Uterus (tissue), 4 donors: ENCODE measurements around the gene NCEH1. TPM values are rescaled to one million over a fixed set of nuclear protein-coding genes. Genes with fewer than 3 reads are reported as not detected.

Source experiments
- DNase-seq, 2 donors: peaks; one replicate each; pipeline ENCODE4 v3.0.0-alpha.2; 2019 to 2020
- H3K27ac ChIP-seq, 2 donors: fragments of 200-600 bp; sonication (generic); 1 replicate in 1 of 2; 2 replicates in 1 of 2; pipeline ENCODE4 v1.5.1; 2016 to 2018
- H3K27me3 ChIP-seq, 2 donors: fragments of 200-600 bp; sonication (generic); one replicate each; pipeline ENCODE4 v1.5.1; 2018 to 2019; ENCODE audit warnings: control low read depth in 1 of 2
- H3K36me3 ChIP-seq, 2 donors: fragments of 200-600 bp; sonication (generic); one replicate each; pipeline ENCODE4 v1.5.1; 2019; ENCODE audit warnings: control low read depth in 1 of 2
- H3K4me1 ChIP-seq, 2 donors: fragments of 200-600 bp; sonication (generic); one replicate each; pipeline ENCODE4 v1.5.1; 2018 to 2019; ENCODE audit warnings: control low read depth in 1 of 2
- H3K4me3 ChIP-seq, 2 donors: fragments of 200-600 bp; sonication (generic); 1 replicate in 1 of 2; 2 replicates in 1 of 2; pipeline ENCODE4 v1.5.1; 2018 to 2019; ENCODE audit warnings: mild to moderate bottlenecking in 1 of 2
- H3K9me3 ChIP-seq, 2 donors: fragments of 200-600 bp; sonication (generic); one replicate each; pipeline ENCODE4 v1.5.1; 2019; ENCODE audit warnings: control low read depth in 1 of 2
- CTCF ChIP-seq, 4 experiments: fragments of 200-600 bp in 2 of 4; fragments of 450-650 bp in 2 of 4; sonication (generic) in 2 of 4; IDR thresholded peaks; one replicate each; pipeline ENCODE4 v1.5.1; 2016 to 2019; ENCODE audit warnings: antibody characterized with exemption in 4 of 4, mild to moderate bottlenecking in 2 of 4, moderate library complexity in 1 of 4
- POLR2A ChIP-seq, 2 donors: fragments of 450-650 bp; IDR thresholded peaks; one replicate each; pipeline ENCODE4 v1.6.1; 2016; ENCODE audit warnings: antibody characterized with exemption in 2 of 2, mild to moderate bottlenecking in 1 of 2, moderate library complexity in 1 of 2
- intact Hi-C: fragments of 100-400 bp; cut with DNase I; formaldehyde crosslinking; loops from one replicate; pipeline ENCODE4 v1.15.1; 2023; ENCODE audit warnings: low total_unique reads
- total RNA-seq, 4 donors: library from RNA; depleted of rRNA in 3 of 4; stranded (reverse); fragments of >200 nt in 3 of 4; gene quantifications; one replicate each; pipeline versions ENCODE4 v1.1.0 to v1.2.4, GENCODE V29; 2014 to 2023
- donor health status: DM: yes; HTN: yes; CAD: no.

The NCEH1 gene
- total RNA-seq, 4 donors from 2014 or later = 1.8 to 5.8 (median 5.4) TPM

- no peaks in the 10 kb centered on the region for H3K36me3 ChIP-seq
- no peak for TF ChIP-seq CTCF (IDR thresholded peaks at IDR 0.05)
- TF ChIP-seq POLR2A (IDR thresholded peaks at IDR 0.05) = no peak
- intact Hi-C loops = no loop called here
- H3K4me3 ChIP-seq = no peak overlapping the region
- H3K27me3 ChIP-seq = no peaks in the 10 kb centered on the region
- peaks cover 0 to 3% of the 10 kb centered on the region in 2 donors for H3K4me1 ChIP-seq
- no peak overlapping the region for H3K27ac ChIP-seq
- no peaks in the 10 kb centered on the region for H3K9me3 ChIP-seq
- no peak for DNase-seq
These were observed 96.3 kb downstream of the NCEH1 start for GRCh38 chr3:172614340-172615274.

GRCh38 chr3:172613845-172614244 lies 97.0 kb downstream of the NCEH1 start:
- TF ChIP-seq POLR2A (IDR thresholded peaks at IDR 0.05) (no peak), CTCF (IDR thresholded peaks at IDR 0.05) (no peak)

DNA sequence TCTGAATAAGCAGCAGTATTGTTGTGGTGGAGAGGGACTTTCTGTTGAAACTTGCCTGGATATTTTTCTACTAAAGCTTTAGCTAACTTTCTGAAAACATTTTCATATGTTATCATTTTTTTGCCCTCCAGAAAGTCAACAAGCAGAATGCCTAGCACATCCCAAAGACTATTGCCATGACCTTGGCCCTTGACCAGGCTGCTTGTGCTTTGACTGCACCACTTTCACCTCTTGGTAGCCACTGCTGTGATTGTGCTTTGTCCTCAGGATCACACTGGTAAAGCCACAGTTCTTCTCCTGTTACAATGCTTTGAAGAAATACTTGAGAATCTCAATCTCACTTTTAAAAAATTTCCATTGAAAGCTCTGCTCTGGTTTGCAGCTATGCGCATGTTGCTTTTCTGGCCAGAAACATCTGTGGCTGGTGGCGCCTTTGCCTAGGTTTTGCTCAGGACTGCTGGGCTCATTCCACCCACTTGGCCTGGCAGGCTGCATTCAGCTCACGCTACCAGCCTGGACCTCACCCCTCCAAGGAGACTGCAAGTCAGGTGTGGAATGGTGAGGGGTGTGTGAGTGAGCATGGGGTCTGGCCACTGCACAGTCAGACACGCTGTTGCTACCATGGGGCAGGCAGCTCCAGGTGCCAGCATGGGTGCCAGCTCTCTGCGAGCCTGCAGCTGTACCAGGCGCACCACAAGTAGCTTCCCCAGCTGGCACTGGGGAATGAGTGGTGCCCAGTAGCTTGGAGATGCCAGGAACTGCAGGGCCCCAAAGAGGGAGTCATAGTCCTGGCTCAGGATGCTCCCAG lies 97.8 kb downstream of the NCEH1 start:
- Histone ChIP-seq H3K27ac (no peak overlapping the region), H3K36me3 (no peaks in the 10 kb centered on the region), H3K4me3 (no peak overlapping the region), H3K4me1 (peaks cover 0 to 3% of the 10 kb centered on the region in 2 donors), H3K27me3 (no peaks in the 10 kb centered on the region), H3K9me3 (no peaks in the 10 kb centered on the region)
- DNase-seq = no peak
- intact Hi-C loops = no loop called here
- TF ChIP-seq CTCF (IDR thresholded peaks at IDR 0.05) (no peak), POLR2A (IDR thresholded peaks at IDR 0.05) (no peak)

More at GRCh38 chr3:172613845-172614244, 97.0 kb downstream of the NCEH1 start:
- Histone ChIP-seq H3K4me1 (peaks cover 0 to 3% of the 10 kb centered on the region in 2 donors), H3K27ac (no peak overlapping the region), H3K4me3 (no peak overlapping the region), H3K27me3 (no peaks in the 10 kb centered on the region), H3K9me3 (no peaks in the 10 kb centered on the region), H3K36me3 (no peaks in the 10 kb centered on the region)
- intact Hi-C loops = no loop called here
- DNase-seq = no peak

DNA sequence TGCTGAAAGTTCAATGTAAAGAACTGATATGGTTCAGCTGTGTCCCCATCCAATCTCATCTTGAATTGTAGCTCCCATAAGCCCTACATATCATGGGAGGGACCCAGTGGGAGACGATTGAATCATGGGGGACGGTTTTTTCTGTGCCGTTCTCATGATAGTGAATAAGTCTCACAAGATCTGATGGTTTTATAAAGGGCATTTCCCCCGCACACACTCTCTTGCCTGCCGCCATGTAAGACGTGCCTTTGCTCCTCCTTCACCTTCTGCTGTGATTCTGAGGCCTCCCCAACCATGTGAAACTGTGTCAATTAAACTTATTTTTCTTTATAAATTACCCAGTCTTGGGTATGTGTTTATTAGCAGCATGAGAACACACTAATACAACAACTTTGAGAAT lies 101.1 kb downstream of the NCEH1 start:
- H3K4me1 ChIP-seq = no peaks in the 10 kb centered on the region
- H3K27me3 ChIP-seq = no peaks in the 10 kb centered on the region
- no peak overlapping the region for H3K4me3 ChIP-seq
- TF ChIP-seq POLR2A (IDR thresholded peaks at IDR 0.05) (no peak), CTCF (IDR thresholded peaks at IDR 0.05) (no peak)
- intact Hi-C loops = no loop called here
- H3K9me3 ChIP-seq = no peaks in the 10 kb centered on the region
- H3K27ac ChIP-seq = no peak overlapping the region
- DNase-seq = no peak
- no peaks in the 10 kb centered on the region for H3K36me3 ChIP-seq

DNA sequence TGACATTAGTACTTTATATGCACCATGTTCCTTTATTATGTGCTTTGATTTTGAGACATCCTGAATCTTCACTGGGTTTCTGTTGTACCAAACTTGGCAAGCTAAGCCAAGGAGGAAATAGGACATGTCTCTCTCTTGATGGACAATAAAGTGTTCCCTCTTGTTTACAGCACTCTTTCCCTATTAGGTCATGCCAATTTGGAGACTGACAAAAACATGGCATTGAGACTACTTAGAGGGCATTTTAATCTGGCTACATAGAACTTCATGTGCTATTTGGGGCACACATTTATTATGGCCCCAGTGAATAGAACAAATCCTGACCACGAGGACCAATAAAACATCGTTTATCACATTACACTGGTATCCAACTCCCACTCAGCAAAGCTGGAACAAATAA lies 102.3 kb downstream of the NCEH1 start:
- no peaks in the 10 kb centered on the region for H3K9me3 ChIP-seq
- no peaks in the 10 kb centered on the region for H3K27me3 ChIP-seq
- H3K36me3 ChIP-seq = no peaks in the 10 kb centered on the region
- intact Hi-C loops = no loop called here
- TF ChIP-seq POLR2A (IDR thresholded peaks at IDR 0.05) (no peak), CTCF (IDR thresholded peaks at IDR 0.05) (no peak)
- no peak overlapping the region for H3K4me3 ChIP-seq
- DNase-seq = no peak
- H3K4me1 ChIP-seq = no peaks in the 10 kb centered on the region
- peak overlapping the region; percentile 39 to 58 for H3K27ac ChIP-seq
